Stimulated activated CD4-positive, alpha-beta T cell treated with anti-CD3 and anti-CD28 coated beads, Interleukin-1b, Interleukin-23, amount 100 ng/mL, for 1 hour (primary cell): Measurements from ENCODE around the gene WDR90.

ENCODE experiments used
- DNase-seq, 2 donors: peaks; one replicate each; pipeline ENCODE4 v3.0.0-alpha.2; 2020; ENCODE audit warnings: low read depth in 2 of 2

The WDR90 gene

GRCh38 chr16:638836-639235, 10.3 kb upstream of the WDR90 start:
- DNase-seq, result no peak

- DNase-seq, result no peak
Observed at GRCh38 chr16:640614-641013, 8.6 kb upstream of the WDR90 start.

GRCh38 chr16:641326-642188, 7.6 kb upstream of the WDR90 start, which contains the start of gene MCRIP2:
TSS of gene MCRIP2 (plus strand) at chr16:641828. CDS start at chr16:641992, 164 bp downstream.
- DNase-seq, result peak; percentile 23 to 45

- no peak for DNase-seq
Observed at GRCh38 chr16:642189-643049, 6.7 kb upstream of the WDR90 start.

DNA sequence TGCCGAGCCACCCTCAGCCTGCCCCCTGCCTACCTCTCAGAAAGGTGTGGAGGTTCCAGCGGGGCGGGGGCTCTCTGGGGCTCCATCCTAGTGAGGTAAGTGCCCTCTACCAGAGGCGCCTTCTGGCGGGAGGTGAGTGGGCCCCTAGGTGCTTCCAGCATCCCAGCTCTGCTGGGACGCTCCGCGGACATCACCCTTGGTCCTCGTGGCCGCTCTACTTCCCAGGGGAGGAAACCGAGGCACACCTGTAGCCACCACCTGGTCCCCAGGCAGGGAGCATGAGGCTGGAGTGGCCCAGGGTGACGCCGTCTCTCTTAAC, 6.2 kb upstream of the WDR90 start:
- DNase-seq, result no peak

DNA sequence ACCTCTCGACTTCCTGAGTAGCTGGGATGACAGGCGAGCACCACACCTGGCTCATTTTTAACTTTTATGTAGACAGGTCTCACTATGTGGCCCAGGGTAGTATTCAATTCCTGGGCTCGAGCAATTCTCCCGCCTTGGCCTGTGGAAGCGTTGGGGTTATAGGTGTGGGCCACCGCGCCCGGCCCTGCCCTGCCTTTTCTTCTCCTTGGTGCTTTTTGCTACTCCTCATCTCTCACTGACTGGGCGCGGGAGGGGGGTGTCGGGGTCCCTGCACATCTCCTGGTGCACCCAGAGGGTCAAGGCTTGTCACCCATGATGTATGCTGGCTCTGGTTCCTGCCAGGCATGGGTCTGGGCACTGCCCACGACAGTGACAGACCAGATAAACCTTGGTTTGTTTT, 4.6 kb upstream of the WDR90 start:
- DNase-seq, result no peak

GRCh38 chr16:645852-646678, 3.1 kb upstream of the WDR90 start:
- DNase-seq, result no peak

DNA sequence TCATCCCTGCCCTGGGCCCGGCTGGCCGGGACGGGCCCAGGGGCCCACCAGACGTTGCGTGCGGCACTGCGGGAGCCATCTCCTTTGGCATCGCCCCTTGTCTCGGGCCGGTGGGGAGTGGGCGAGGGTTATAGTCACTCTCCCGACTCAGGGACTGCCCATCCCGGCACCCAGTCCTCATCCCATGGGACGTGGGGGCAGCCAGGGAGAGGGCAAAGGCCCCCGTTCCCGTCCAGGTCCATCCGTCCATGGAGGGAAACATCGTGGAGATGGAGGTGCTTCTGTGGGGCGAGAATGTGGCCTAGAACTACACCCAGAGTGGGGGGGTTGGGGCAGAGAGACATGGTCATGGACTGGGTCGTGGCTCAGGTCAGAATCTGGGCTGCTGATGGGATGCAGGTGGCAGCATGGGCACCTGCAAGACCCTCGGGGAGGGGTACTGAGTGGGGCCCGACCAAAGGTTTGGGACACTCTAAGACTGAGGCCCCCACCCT, 2.4 kb upstream of the WDR90 start:
- DNase-seq, result no peak

DNA sequence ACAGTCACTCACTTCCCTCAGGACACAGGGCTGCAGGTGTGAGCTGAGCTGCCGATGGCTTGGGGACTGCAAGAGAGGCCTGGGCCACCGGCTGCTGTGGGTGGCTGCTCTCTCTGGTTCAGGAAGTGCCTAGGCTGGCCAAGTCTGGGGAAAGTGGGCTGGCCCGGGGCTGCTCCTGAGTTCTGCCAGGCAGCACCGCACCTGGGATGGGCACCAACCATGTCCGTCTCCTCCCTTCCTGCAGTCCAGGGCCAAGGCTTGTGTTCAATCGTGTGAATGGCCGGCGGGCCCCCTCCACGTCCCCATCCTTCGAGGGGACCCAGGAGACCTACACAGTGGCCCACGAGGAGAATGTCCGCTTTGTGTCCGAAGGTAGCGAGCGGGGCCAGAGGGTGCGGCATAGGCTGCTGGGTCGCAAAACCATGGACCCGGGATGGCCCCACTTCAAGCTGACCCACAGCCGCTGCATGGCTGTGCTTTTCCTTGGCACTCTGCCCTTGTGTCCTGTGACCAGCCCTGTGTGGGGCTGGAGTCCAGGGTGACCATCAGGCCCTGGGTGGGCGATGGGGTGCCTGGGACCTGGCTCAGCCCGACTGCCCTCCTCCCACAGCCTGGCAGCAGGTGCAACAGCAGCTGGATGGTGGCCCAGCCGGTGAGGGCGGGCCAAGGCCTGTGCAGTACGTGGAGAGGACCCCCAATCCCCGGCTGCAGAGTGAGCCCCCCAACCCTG, 1.8 kb upstream of the WDR90 start:
- DNase-seq, result no peak

GRCh38 chr16:648071-648780, 939 bp upstream of the WDR90 start:
- DNase-seq, result no peak

- no peak for DNase-seq
Observed at GRCh38 chr16:649631-650030, 466 bp downstream of the WDR90 start.

GRCh38 chr16:651844-652243, 2.7 kb downstream of the WDR90 start:
- no peak for DNase-seq

DNA sequence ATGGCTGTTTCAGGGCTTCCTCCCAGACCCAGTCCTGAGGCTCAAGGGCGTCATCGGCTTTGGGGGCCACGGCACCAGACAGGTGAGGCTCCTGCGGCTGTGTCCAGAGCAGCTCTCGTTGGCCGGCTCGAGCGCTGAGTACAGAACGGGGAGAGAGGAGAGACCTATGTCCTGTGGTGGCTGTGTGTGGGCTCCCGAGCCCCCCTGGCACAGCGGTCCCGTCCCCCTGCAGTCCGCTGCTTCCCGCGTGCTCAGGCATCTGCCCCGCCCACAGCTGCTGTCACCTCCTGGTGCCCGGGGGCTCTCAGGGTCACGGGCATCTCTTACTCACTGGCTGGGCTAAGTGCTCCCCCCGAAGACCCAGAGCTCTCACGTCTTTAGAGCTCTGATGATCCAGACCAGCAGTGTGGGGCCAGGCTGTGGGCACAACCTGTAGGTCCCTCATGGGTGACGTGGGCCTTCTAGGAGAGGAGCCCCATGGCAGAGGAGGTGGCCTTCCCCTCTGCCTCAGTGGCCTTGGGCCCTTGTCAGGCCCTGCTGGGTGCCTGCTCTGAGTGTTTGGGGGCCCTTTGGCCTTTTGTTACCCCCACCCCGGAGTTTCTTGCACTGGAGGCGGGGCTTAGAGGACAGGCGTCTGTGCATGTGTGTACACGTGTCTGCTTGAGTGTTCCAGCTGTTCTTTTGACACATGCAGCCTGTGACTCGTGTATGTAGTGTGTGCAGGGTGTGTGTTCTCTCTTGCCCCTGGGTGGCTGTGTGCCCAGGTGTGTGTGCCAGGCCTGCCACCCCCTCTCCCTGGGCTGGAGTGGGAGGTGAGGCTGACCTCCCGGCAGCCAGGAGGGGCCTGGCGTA, 3.5 kb downstream of the WDR90 start:
- DNase-seq, result no peak

DNA sequence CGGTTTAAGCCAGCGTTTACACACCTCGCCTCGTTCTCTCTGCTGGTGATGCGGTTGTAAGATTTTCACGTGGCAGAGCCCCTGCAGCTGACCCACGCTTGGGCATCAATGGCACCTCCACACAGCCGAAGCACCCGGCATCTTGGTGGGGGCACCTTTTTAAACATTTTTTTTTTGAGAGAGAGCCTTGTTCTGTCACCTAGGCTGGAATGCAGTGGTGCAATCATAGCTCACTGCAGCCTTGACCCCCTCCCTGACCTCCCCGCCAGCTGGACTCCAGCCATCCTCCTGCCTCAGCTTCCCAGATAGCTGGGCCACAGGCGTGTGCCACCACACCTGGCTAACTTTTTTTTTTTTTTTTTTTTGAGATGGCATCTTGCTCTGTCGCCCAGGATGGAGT, 4.9 kb downstream of the WDR90 start:
- DNase-seq, result no peak

DNA sequence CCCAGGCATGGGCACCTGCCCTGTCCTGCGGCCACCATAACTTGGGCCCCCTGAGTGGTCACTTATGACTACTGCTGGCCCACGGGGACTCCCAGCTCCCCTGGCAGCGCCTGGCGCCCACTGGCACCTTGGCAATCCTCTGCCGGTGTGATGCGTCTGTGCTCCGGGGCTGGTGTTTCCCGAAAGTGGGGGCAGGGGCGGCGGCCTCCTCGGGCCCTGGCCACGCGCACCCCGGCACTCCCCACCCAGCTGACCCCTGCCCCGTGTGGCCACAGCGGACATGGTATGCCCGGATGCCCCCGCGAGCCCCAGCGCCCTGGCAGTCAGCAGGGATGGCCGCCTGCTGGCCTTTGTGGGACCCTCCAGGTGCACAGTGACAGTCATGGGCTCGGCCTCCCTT, 8.3 kb downstream of the WDR90 start:
- no peak for DNase-seq

GRCh38 chr16:658679-659571, 9.8 kb downstream of the WDR90 start:
- DNase-seq, result no peak

DNA sequence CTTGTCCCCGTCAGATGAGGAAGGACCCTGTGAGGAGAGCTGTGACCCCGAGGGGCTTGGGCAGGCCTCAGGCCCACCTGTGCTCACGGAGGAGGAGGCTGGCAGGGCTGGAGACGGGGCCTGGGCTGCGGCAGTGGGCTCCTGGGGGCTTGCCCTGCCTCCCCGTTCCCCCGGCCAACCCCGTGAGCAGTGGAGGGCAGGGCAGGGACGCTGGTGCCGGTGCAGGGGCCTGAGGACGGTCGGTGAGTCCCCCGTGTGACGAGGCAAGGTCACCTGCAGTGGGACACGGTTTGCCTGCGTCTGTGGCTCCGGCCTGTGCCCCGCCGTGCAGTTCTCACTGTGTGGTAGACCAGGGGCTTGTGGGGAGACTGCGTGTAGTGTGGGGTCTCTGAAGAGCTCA, 10.5 kb downstream of the WDR90 start:
- DNase-seq, result no peak

DNA sequence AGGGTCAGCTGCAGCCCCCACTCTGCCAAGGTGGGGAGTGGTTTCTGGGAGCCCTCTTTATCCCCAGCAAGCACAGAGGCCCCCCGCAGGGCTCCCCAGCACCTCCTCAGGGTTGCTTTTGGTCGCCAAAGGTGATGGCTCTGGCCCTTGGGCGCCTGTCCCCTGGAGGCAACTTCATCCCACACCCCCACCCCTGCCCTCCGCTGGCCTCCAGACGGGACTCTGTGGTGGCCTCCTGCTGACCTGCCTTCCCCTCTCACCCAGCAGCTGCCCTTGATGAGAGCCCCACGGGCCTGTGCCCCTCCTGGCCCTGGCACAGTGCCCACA, 10.9 kb downstream of the WDR90 start:
- no peak for DNase-seq
